OCI-LY1 (cell line): ENCODE data around the gene SLCO4A1.

Experiments
- H2AFZ ChIP-seq: fragments of 200-600 bp; sonication (generic), shearing (Covaris generic); 2 replicates; pipeline ENCODE4 v1.6.0; 2014; ENCODE audit warnings: antibody characterized with exemption, mild to moderate bottlenecking, low read length
- H3F3A ChIP-seq: fragments of 200-600 bp; sonication (generic), shearing (Covaris generic); 2 replicates; pipeline ENCODE4 v1.6.0; 2014; ENCODE audit warnings: mild to moderate bottlenecking, antibody characterized with exemption, low read length, moderate library complexity; ENCODE audit not compliant: insufficient read depth
- H3K27ac ChIP-seq: fragments of 200-600 bp; sonication (generic); 2 replicates; pipeline ENCODE4 v1.5.1; 2014; ENCODE audit warnings: low read length, mixed run types, mild to moderate bottlenecking, low read depth; ENCODE audit not compliant: poor library complexity, severe bottlenecking
- H3K27me3 ChIP-seq: fragments of 200-600 bp; sonication (generic); 2 replicates; pipeline ENCODE4 v1.6.0; 2014; ENCODE audit warnings: antibody characterized with exemption, mild to moderate bottlenecking, low read length, moderate library complexity; ENCODE audit not compliant: insufficient read depth
- H3K36me3 ChIP-seq: fragments of 200-600 bp; sonication (generic); 2 replicates; pipeline ENCODE4 v1.6.1; 2014; ENCODE audit warnings: mild to moderate bottlenecking, antibody characterized with exemption, low read length, moderate library complexity, mixed read lengths; ENCODE audit not compliant: insufficient read depth
- H3K4me1 ChIP-seq: fragments of 200-600 bp; sonication (generic); 2 replicates; pipeline ENCODE4 v1.5.1; 2014; ENCODE audit warnings: mild to moderate bottlenecking, low read length, moderate library complexity; ENCODE audit not compliant: insufficient read depth, severe bottlenecking
- H3K4me2 ChIP-seq: fragments of 200-600 bp; sonication (generic), shearing (Covaris generic); 2 replicates; pipeline ENCODE4 v1.6.1; 2014; ENCODE audit warnings: low read length
- H3K4me3 ChIP-seq: fragments of 200-600 bp; sonication (generic); 2 replicates; pipeline ENCODE4 v1.5.1; 2014; ENCODE audit warnings: low read length, low read depth, mild to moderate bottlenecking, mixed read lengths; ENCODE audit not compliant: poor library complexity, severe bottlenecking
- H3K79me2 ChIP-seq: fragments of 200-600 bp; shearing (Covaris generic); 2 replicates; pipeline ENCODE4 v1.6.1; 2016; ENCODE audit warnings: mixed run types, low read length, mixed read lengths; ENCODE audit not compliant: insufficient read depth
- H3K9ac ChIP-seq: fragments of 200-600 bp; sonication (generic), shearing (Covaris generic); 2 replicates; pipeline ENCODE4 v1.6.1; 2014; ENCODE audit warnings: mild to moderate bottlenecking, low read length, mixed read lengths
- H3K9me2 ChIP-seq: fragments of 200-600 bp; sonication (generic), shearing (Covaris generic); 2 replicates; pipeline ENCODE4 v1.6.1; 2014; ENCODE audit warnings: low read depth, mild to moderate bottlenecking, low read length, mixed read lengths
- H3K9me3 ChIP-seq: fragments of 200-600 bp; shearing (Covaris generic); 2 replicates; pipeline ENCODE4 v1.6.1; 2014; ENCODE audit warnings: low read length, mixed read lengths
- H4K20me1 ChIP-seq: fragments of 200-600 bp; sonication (generic), shearing (Covaris generic); 2 replicates; pipeline ENCODE4 v1.6.0; 2016; ENCODE audit warnings: mild to moderate bottlenecking, low read length; ENCODE audit not compliant: insufficient read depth
- EZH2 ChIP-seq: fragments of 200-600 bp; sonication (generic), shearing (Covaris generic); IDR thresholded peaks from 2 replicates; pipeline ENCODE4 v1.8.0; 2017; ENCODE audit warnings: borderline replicate concordance, mixed run types, mild to moderate bottlenecking, antibody characterized with exemption, low read length, moderate library complexity, mixed read lengths
- TF ChIP-seq, protein P1 (sequence below): fragments of 200-600 bp; sonication (generic), shearing (Covaris generic); IDR thresholded peaks from 2 replicates; pipeline ENCODE4 v1.5.1; 2017; ENCODE audit warnings: mild to moderate bottlenecking, antibody characterized with exemption, low read length, moderate library complexity, mixed read lengths

Gene SLCO4A1

DNA sequence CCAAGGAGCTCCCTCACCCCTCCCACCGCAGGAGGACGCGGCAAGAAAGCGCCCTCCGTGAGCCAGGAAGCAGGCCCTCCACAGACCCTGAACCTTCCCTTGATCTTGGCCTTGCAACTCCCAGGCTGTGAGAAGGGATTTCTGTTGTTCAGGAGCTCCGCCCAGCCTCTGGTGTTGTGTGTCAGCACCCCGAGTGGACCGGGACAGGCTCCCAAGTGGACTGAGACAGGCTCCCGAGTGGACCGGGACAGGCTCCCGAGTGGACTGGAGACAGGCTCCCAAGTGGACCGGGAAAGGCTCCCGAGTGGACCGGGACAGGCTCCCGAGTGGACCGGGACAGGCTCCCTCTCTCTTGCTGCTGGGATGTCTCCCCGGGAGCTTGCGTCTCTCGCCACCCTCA lies 57.0 kb downstream of the SLCO4A1 start:
- Histone ChIP-seq H3K9me2 (no peaks in the 10 kb centered on the region), H4K20me1 (no peaks in the 10 kb centered on the region), H3F3A (no peaks in the 10 kb centered on the region), H3K9ac (no peak overlapping the region), H2AFZ (no peak overlapping the region), H3K4me2 (no peak overlapping the region), H3K9me3 (no peaks in the 10 kb centered on the region), H3K36me3 (no peaks in the 10 kb centered on the region), H3K79me2 (no peaks in the 10 kb centered on the region), H3K4me3 (no peak overlapping the region), H3K27ac (no peak overlapping the region), H3K27me3 (peaks cover 18% of the 10 kb centered on the region; the same call in 1 of the 2 replicates), H3K4me1 (no peaks in the 10 kb centered on the region)
- TF ChIP-seq, protein P1, sequence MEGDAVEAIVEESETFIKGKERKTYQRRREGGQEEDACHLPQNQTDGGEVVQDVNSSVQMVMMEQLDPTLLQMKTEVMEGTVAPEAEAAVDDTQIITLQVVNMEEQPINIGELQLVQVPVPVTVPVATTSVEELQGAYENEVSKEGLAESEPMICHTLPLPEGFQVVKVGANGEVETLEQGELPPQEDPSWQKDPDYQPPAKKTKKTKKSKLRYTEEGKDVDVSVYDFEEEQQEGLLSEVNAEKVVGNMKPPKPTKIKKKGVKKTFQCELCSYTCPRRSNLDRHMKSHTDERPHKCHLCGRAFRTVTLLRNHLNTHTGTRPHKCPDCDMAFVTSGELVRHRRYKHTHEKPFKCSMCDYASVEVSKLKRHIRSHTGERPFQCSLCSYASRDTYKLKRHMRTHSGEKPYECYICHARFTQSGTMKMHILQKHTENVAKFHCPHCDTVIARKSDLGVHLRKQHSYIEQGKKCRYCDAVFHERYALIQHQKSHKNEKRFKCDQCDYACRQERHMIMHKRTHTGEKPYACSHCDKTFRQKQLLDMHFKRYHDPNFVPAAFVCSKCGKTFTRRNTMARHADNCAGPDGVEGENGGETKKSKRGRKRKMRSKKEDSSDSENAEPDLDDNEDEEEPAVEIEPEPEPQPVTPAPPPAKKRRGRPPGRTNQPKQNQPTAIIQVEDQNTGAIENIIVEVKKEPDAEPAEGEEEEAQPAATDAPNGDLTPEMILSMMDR: no peak
- no peak for TF ChIP-seq EZH2

DNA sequence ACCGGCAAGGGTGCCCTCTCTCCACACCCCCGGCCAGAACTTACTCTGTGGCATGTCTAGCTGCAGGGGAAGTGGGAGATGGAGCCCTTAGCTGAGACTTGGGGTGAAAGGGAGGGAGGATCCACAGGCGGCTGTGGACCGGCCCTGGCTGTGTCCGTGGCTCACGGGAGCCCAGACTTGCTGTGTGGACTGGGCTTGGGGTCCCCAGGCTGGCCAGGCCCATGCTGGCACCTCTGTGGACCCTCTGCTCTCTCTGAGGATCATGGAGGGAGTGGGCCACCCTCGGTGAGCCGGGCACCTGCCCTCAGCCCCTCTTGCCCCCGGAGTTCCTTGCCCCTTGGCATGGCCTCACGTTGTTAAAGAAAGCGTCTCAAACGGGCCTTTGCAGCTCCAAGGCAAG lies 57.4 kb downstream of the SLCO4A1 start:
- Histone ChIP-seq H3K36me3 (no peaks in the 10 kb centered on the region), H3K9ac (no peak overlapping the region), H3K9me2 (no peaks in the 10 kb centered on the region), H3K4me3 (no peak overlapping the region), H4K20me1 (no peaks in the 10 kb centered on the region), H3K4me1 (no peaks in the 10 kb centered on the region), H3F3A (no peaks in the 10 kb centered on the region), H3K27me3 (peaks cover 18% of the 10 kb centered on the region; the same call in 1 of the 2 replicates), H2AFZ (no peak overlapping the region), H3K4me2 (no peak overlapping the region), H3K9me3 (no peaks in the 10 kb centered on the region), H3K79me2 (no peaks in the 10 kb centered on the region), H3K27ac (no peak overlapping the region)
- TF ChIP-seq, protein P1: no peak
- TF ChIP-seq EZH2: no peak

DNA sequence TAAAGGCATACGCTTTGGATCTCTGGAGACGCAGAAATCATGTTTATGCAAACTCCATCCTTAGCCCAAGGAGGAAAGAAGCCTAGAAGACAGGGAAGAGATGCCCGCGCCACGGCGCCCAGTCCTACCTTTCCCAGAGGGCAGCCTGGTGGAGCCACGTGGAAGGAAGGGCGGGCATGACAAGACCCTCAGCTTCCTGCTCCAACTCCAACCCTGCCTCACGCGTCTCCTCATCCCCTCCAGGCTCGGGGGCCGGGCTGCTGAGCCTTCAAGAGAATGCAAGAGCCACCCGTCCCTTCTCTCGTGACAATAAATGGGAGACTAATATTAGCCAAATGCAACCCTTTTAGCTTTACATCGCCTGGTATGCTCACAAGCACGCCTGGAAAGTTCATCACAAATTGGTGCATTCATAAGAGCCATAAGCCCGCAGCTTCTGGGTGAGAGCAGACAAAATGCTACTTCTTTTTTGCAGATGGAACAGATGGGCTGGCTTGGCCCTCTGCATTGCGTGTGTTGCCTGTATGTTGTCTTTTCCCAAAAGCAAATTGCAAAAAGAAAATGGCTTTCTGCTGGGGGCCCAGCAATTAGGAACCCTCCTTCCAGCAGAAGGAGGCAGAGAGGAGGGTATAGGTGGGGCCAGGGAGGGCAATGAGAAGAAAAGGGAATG lies 58.1 kb downstream of the SLCO4A1 start:
- no peak overlapping the region for H3K4me3 ChIP-seq
- TF ChIP-seq, protein P1: no peak
- TF ChIP-seq EZH2: no peak
- H3F3A ChIP-seq: no peaks in the 10 kb centered on the region
- H3K9me3 ChIP-seq: no peaks in the 10 kb centered on the region
- no peaks in the 10 kb centered on the region for H4K20me1 ChIP-seq
- peaks cover 15% of the 10 kb centered on the region; the same call in 1 of the 2 replicates for H3K27me3 ChIP-seq
- H3K36me3 ChIP-seq: no peaks in the 10 kb centered on the region
- no peak overlapping the region for H2AFZ ChIP-seq
- no peak overlapping the region for H3K27ac ChIP-seq
- no peaks in the 10 kb centered on the region for H3K79me2 ChIP-seq
- no peaks in the 10 kb centered on the region for H3K4me1 ChIP-seq
- no peak overlapping the region for H3K9ac ChIP-seq
- H3K9me2 ChIP-seq: no peaks in the 10 kb centered on the region
- H3K4me2 ChIP-seq: no peak overlapping the region
